ENCODE results near the gene SPI1. TPM values are rescaled to one million over a fixed set of nuclear protein-coding genes. Genes with fewer than 3 reads are reported as not detected.

The SPI1 gene
- total RNA-seq, 2 experiments from 2014 or later: 4.9 to 5.9 TPM

GRCh38 chr11:47396049-47396320 is 17.6 kb upstream of the SPI1 start:
- peaks cover 69% of the 10 kb centered on the region for H3K4me1 ChIP-seq (ENCODE audit: insufficient read depth, low read length)
- H3K4me3 ChIP-seq (ENCODE audit: low read length): no peak overlapping the region

DNA sequence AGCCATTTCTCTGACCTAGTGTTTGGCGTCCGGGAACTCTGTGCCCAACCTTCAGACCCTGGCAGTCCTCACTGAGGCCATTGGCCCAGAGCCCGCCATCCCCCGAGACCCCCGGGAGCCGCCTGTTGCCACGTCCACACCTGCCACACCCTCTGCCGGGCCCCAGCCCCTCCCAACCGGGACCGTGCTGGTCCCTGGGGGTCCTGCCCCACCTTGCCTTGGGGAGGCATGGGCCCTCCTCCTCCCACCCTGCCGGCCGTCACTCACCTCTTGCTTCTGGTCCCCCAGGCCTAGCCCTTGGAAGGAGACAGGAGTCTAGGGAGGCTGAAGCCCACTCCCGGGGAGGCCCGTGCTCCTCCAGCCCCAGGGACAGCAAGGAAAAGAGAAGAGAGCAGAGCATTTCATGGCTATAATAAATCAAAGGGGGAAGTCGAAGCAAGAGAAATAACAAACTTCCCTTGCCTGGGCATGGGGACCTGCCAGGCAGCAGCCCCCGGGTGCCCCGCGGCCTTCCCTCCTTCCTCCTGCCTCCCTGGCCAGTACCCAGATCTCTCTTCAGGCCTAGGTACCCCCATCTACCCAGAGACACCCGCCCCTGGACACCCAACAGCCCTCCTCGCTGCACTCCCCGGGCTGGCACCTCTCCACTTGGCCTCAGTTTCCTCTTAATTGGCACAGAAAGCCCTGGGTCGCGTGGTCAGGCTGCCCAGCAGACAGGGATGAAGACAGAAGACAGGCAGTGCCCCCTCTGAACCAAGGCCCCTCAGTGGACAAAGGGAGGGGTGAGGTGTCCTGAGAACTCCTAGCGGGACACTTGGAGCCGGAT is 17.1 kb upstream of the SPI1 start:
- DNase-seq: peak in 2 of 14 experiments; percentile 4 to 15
- Histone ChIP-seq H3K27me3 (ENCODE audit: control insufficient read depth in 1 of 2, insufficient read depth in 2 of 2, low read length in 2 of 2) (no peaks in the 10 kb centered on the region), H3K36me3 (ENCODE audit: insufficient read depth, low read length) (peaks cover 2% of the 10 kb centered on the region), H3K27ac (ENCODE audit: low read depth in 1 of 2, low read length in 2 of 2) (peak overlapping the region; percentile 83 to 93), H3K9me3 (ENCODE audit: control insufficient read depth in 1 of 2, insufficient read depth in 1 of 2, low read length in 2 of 2) (no peaks in the 10 kb centered on the region), H3K4me3 (ENCODE audit: low read length) (peak overlapping the region; percentile 51), H3K4me1 (ENCODE audit: insufficient read depth, low read length) (peaks cover 69% of the 10 kb centered on the region)
- H3K4me3 Mint-ChIP-seq: peak overlapping the region; percentile 73
- peaks cover 51% of the 10 kb centered on the region for H3K4me1 Mint-ChIP-seq (ENCODE audit: low read depth)
- intact Hi-C loops (cut with DNase I, micrococcal nuclease): loop anchor here in 1 of 2 experiments (2.0 kb wide), 1 partner anchor 21 kb away; no protein-coding TSS in a partner anchor
- H3K27me3 Mint-ChIP-seq: no peaks in the 10 kb centered on the region
- H3K36me3 Mint-ChIP-seq (ENCODE audit: low read depth): no peaks in the 10 kb centered on the region
- H3K27ac Mint-ChIP-seq: peak overlapping the region; percentile 94
- no peaks in the 10 kb centered on the region for H3K9me3 Mint-ChIP-seq
- POLR2A ChIA-PET: interaction anchor here (1.1 to 1.5 kb wide), 6 partner anchors 8 to 453 kb away, joined by 3 to 8 read pairs (median 4); partner anchors contain the start of genes NUP160, SLC39A13 and SPI1
- TF ChIP-seq CTCF (IDR thresholded peaks at IDR 0.05): no peak
- CTCF ChIA-PET: interaction anchor here (3.1 kb wide), 1 partner anchor 21 kb away, joined by 12 read pairs; no protein-coding TSS in a partner anchor
- ATAC-seq (ENCODE audit: poor library complexity): no peak

More at GRCh38 chr11:47396049-47396320, 17.6 kb upstream of the SPI1 start:
- Mint-ChIP-seq H3K27me3 (no peaks in the 10 kb centered on the region), H3K4me3 (no peak overlapping the region), H3K9me3 (no peaks in the 10 kb centered on the region), H3K36me3 (ENCODE audit: low read depth) (no peaks in the 10 kb centered on the region), H3K27ac (peak overlapping the region; percentile 94), H3K4me1 (ENCODE audit: low read depth) (peaks cover 52% of the 10 kb centered on the region)
- Histone ChIP-seq H3K36me3 (ENCODE audit: insufficient read depth, low read length) (peaks cover 2% of the 10 kb centered on the region), H3K9me3 (ENCODE audit: control insufficient read depth in 1 of 2, insufficient read depth in 1 of 2, low read length in 2 of 2) (no peaks in the 10 kb centered on the region), H3K27ac (ENCODE audit: low read depth in 1 of 2, low read length in 2 of 2) (peak overlapping the region; percentile 83 to 93), H3K27me3 (ENCODE audit: control insufficient read depth in 1 of 2, insufficient read depth in 2 of 2, low read length in 2 of 2) (no peaks in the 10 kb centered on the region)
- intact Hi-C loops (cut with DNase I, micrococcal nuclease): no loop called here
- DNase-seq: peak in 1 of 14 experiments; percentile 2
- CTCF ChIA-PET: no interaction called here
- ATAC-seq (ENCODE audit: poor library complexity): no peak
- TF ChIP-seq CTCF (IDR thresholded peaks at IDR 0.05): no peak
- POLR2A ChIA-PET: no interaction called here

GRCh38 chr11:47394322-47395222 is 16.2 kb upstream of the SPI1 start:
- H3K27me3 Mint-ChIP-seq: no peaks in the 10 kb centered on the region
- ChIA-PET CTCF (interaction anchor here (2.4 to 3.1 kb wide), 2 partner anchors 17 to 20 kb away, joined by 10 to 12 read pairs; no protein-coding TSS in a partner anchor), POLR2A (interaction anchor here (0.7 to 1.5 kb wide), 9 partner anchors 9 to 454 kb away, joined by 3 to 8 read pairs (median 3); partner anchors contain the start of genes DDB2, NUP160, SLC39A13 and SPI1)
- H3K4me1 Mint-ChIP-seq (ENCODE audit: low read depth): peaks cover 55% of the 10 kb centered on the region
- TF ChIP-seq CTCF (IDR thresholded peaks at IDR 0.05): no peak
- DNase-seq: peak; percentile 28 to 81 (median 66)
- intact Hi-C loops (cut with DNase I, micrococcal nuclease): loop anchor here in 1 of 2 experiments (2.0 kb wide), 1 partner anchor 20 kb away; no protein-coding TSS in a partner anchor
- Histone ChIP-seq H3K36me3 (ENCODE audit: insufficient read depth, low read length) (peaks cover 2% of the 10 kb centered on the region), H3K4me3 (ENCODE audit: low read length) (peak overlapping the region; percentile 51), H3K27me3 (ENCODE audit: control insufficient read depth in 1 of 2, insufficient read depth in 2 of 2, low read length in 2 of 2) (no peaks in the 10 kb centered on the region), H3K4me1 (ENCODE audit: insufficient read depth, low read length) (peaks cover 70% of the 10 kb centered on the region), H3K9me3 (ENCODE audit: control insufficient read depth in 1 of 2, insufficient read depth in 1 of 2, low read length in 2 of 2) (no peaks in the 10 kb centered on the region), H3K27ac (ENCODE audit: low read depth in 1 of 2, low read length in 2 of 2) (peak overlapping the region; percentile 83 to 93)
- ATAC-seq (ENCODE audit: poor library complexity): peak; percentile 80
- H3K27ac Mint-ChIP-seq: peak overlapping the region; percentile 94
- no peaks in the 10 kb centered on the region for H3K9me3 Mint-ChIP-seq
- peak overlapping the region; percentile 65 for H3K4me3 Mint-ChIP-seq
- H3K36me3 Mint-ChIP-seq (ENCODE audit: low read depth): no peaks in the 10 kb centered on the region

All from CD4-positive, alpha-beta T cell (primary cell).